GM19468 (cell line): ENCODE results near the gene PIH1D1.

Experiments used
- ATAC-seq: cut with Tn5 transposase; IDR thresholded peaks from one replicate; pipeline ENCODE4 v1.9.1; 2021; ENCODE audit warnings: mild to moderate bottlenecking, moderate library complexity, moderate number of reproducible peaks; ENCODE audit not compliant: unreplicated experiment; ENCODE audit errors: extremely low read depth

PIH1D1 gene

DNA sequence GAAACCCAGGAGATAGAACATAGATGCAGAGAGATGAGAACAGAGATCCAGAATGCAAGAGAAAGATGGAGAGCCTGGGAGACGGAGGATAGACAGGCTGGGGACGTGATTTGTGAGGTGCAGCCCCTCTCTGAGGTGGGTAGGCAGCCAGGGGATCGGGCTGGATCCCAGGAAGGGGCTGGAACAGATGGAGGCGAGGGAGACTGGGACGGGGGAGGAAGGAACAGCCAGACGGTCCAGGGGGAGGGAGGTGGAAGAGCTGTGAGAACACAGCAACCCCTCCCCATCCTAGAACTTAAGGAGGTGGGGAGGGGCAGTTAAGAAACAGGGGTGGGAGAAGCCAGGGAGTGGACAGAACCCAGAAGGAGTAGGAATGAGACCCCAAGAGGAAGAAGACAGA lies 13.4 kb downstream of the PIH1D1 start:
- no peak for ATAC-seq

DNA sequence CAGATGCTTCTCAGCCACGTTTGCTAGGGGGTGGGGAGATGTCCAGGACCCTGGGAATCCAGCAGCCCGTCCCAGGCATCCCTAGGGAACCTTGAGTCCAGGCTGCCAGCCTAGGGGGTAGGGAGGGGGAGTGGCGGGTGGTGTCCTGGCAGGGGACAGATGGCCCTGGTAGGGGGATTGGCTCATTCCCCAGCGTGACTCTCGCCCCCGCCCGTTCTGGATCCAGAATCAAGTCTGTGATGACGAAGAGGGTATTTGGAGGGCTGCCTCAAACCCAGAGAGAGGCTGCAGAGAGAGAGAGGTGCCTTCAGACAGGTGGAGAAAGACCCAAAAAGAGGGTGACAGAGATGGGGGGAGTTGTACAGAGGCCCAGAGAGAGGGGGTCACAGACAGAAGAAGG lies 14.4 kb downstream of the PIH1D1 start:
- ATAC-seq: no peak

DNA sequence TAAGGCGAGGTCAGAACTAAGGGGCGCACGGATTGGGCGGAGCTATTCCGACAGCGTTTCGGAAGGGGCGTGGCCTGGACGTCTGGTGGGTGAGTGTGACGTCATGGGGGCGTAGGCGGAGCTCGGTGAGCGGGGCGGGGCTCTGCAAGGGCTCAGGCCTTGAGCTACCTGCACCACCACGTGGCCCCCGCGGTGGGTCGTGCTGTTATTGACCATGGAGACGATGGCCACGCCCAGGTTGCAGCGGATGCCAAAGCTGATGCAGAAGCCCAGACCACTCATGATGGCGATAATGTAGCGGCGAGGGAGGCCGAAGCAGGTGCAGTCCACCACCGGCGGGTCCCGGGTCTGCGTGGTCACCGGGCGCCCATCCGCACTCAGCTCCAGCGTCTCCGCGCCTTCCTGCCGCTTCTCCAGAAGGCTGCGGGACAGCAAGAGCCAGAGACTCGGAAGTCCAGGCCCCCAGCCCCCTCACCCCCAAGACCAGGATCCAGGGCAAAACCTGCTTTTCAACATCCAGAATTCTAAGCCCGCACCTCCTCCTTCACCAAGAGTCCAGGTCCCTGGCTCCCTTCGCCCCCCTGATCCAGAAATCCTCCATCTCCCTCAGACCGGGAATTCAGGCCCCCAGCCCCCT lies 15.1 kb downstream of the PIH1D1 start:
- no peak for ATAC-seq

DNA sequence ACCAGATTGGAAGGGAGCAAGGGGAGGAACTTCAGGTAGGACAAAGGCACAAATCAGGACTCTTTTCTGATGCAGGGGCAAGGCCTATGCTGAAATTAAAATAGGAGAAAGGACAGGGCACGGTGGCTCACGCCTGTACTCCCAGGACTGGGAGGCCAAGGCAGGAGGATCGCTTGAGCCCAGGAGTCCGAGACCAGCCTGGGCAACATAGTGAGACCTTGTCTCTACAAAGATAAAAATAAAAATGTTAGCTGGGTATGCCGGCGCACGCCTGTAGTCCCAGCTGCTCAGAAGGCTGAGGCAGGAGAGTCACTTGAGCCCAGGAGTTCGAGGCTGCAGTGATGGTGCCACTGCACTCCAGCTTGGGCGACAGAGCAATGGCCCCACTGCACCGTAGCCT lies 15.9 kb downstream of the PIH1D1 start:
- no peak for ATAC-seq

DNA sequence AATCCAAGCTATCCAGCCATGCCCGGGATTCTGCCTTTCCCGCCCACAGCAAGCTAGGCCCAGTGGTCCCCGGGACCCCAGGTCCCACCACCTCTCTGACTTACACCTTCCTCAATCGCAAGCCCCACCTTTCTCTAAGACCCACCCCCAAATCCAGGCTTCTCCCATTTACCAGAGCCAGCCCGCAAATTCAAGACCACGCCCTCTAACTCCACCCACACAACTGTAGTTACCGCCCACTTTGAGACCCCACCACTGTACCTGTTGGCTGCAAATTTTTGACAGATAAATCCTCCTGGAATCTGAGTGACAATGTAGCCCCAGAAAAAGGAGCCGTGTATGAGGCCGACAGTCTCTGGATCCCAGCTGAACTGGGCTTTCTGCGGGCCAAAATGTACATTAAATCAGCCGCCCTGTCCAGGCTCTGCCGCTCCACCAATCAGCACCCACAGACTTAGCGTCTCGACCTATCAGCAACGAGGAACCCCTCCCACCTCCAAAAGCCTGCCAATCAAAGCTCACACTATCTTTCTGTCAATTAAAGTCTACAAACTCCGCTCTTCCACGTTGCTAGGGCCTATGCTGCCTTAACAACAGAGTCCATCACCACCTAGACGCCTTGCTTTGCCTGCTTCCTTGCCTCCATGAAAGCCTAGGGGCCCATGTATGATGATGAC lies 16.6 kb downstream of the PIH1D1 start:
- ATAC-seq: no peak

DNA sequence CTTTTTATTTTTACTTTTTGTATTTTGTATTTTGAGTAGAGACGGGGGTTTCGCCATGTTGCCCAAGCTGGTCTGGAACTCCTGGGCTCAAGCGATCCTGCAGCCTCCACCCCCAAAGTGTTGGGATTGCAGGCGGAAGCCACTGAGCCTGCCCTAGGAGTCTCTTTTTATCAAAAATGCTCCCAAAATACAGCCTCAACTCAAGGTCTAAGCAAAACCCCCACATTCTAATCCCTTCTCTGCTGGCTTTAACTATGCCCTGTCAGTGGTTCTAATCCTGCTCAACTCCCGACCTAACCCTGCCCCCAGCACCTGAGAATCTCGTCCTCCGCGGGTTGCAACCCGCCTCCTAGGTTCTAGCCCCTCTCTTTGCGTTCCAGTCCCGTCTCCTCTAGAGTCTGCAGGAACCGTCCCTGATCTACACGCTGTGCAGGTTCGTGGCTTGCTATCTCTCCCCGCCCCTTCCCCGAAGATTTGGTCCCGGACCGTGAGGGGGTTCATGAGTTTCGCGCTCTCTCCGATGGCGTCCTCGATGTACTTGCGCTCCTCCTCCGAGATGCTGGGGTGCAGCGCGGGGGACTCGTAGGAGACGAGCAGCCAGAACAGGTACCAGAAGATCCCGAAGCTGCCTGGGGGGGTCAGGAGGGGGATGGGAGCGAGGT lies 18.2 kb downstream of the PIH1D1 start:
- no peak for ATAC-seq

DNA sequence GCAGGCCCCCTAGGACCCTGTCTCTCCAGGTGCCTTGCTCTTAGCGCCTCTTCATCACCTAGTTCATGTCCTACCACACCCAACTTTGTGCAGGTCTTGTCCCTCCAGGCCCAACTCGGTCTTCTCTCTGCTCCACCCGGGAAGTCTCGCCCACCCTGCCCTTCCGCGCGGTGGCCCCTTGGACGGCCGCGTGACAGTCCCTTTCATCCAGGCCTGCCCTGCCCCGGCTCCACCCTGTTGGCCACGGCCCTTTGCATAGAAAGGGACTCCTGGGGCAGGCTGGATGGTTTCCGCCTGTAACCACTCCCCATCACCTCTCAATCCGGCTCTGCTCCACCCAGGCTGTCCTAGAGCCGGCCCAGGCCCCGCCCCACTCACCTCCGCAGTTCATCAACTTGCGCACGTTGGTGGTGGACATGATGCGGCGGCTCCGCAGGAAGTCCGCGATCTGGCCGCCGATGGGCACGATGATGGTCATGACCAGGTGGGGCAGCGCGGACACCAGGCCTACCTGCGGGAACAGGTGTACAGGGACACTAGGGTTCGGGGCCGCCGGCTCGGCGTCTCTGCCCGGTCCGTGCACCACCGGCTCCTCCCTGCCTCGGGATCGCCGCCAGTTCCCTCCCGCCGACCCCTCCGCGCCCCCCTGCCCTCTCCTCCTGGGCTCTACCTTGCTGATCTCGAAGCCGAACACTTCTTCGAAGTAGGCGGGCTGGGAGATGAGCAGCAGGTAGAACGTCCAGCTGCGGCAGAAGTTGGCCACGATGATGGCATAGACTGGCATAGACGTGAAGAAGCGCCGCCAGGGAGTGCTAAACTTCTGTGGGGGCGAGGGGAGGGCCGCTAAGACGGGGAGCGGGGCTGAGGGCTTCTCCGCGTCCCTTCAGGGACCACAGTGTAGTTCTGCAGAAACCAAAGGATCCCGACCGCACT lies 19.2 kb downstream of the PIH1D1 start:
- no peak for ATAC-seq

DNA sequence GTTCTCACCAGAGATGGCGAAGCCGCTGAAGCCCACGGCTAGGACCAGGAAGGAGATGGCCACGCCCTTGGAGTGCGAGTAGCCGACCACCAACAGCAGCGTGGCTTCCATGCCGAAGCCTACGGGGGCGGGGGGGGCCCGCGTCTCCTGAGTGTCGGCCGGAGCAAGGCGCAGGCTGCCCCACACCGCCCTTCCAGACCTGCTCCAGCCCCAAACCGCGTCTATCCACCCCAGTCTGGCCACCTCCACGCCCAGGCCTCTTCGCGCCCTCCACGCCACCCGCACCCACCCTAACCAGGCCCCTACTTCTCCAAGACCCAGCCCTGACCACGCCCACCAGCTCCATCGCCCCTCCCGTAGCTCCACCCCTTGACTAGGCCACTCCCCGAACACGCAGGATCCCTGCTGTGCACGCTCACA lies 20.3 kb downstream of the PIH1D1 start:
- ATAC-seq: no peak

DNA sequence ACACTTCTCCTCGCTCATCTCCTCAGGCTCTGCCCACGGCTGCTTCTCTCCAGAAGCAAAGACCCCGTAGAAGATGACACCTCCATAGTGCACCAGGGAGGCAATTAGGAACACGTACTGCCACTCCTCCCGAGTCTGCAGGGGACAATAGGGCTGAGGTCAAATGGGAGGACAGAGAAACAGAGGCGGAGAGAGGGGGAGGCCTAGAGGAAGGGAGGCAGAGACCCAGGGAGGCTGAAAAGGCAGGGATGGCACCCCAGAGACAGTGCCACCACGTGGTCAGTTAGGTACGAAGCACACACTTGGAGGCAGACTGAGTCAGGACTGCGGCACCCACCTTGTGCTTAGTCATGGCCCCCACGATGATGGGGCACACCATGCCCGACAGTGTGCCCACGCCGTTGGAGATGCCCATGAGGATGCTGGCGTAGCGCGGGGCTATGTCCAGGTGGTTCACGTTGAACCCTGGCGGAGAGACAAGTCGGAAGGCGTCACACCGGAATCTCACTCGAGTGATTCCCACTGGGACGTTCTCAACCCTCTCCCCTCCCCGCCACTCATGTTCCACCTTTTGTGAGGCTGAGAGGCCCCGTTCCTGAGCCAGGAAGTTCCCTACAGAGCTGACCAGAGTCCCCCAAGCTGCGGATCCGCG lies 20.8 kb downstream of the PIH1D1 start:
- ATAC-seq: no peak

DNA sequence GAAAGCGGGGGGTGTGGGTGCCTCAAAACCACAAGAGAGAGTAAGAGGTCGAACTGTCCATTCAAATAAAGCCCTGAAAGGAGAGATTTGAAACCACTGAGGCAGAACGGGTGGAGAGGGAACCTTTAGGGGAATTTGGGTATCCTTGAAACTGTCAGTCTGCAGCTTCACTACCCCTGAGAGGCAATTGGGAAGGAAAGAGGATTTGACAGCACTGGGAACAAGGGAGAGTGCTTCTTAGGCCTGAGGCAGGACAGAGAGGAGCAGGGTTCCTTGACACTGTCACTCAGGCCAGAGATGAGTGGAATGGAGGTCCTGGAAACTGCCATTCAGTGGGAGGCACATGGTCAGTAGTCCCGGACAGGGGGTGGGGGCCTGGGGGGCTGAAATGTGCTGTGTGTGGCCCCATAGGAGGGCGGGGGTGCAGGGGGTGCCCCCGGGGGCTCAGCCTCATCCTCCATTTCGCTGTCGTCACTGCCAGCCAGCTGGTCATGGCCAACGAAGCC lies 21.4 kb downstream of the PIH1D1 start:
- ATAC-seq: no peak

DNA sequence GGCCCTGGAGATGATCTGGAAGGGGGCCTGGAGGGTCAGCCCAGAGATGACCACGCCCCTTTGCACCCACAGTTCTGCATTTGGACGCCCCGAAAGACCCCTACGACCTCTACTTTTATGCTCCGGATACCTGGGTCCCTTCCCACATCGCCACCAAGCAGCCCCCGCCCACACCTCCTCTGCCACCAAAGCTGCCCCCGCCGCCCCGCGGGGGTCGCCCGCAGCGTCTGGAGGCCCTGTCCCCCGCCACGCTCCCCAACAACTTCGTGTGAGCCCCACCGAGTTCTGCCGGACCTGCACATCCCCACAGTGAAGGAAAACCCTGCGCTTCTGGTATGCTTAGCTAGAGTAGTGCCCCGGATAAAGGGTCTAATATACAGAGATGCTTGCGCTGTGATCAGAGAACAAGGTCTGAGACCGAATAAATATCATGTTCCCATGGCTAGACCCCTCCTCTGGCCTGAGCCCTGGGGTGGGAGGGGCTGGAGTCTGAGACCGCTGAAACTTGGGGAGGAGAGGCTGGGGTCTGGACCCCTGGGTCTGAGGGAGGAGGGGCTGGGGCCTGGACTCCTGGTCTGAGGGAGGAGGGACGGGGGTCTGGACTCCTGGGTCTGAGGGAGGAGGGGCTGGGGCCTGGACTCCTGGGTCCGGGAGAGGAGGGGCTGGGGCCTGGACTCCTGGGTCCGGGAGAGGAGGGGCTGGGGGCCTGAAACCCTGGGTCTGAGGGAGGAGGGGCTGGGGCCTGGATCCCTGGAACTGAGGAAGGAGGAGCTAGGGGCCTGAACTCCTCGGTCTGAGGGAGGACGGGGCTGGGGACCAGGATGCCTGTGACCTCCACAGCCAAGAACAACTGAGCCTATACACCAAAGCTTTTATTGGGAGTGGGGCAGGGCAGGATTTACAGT lies 22.8 kb downstream of the PIH1D1 start:
- ATAC-seq: no peak

DNA sequence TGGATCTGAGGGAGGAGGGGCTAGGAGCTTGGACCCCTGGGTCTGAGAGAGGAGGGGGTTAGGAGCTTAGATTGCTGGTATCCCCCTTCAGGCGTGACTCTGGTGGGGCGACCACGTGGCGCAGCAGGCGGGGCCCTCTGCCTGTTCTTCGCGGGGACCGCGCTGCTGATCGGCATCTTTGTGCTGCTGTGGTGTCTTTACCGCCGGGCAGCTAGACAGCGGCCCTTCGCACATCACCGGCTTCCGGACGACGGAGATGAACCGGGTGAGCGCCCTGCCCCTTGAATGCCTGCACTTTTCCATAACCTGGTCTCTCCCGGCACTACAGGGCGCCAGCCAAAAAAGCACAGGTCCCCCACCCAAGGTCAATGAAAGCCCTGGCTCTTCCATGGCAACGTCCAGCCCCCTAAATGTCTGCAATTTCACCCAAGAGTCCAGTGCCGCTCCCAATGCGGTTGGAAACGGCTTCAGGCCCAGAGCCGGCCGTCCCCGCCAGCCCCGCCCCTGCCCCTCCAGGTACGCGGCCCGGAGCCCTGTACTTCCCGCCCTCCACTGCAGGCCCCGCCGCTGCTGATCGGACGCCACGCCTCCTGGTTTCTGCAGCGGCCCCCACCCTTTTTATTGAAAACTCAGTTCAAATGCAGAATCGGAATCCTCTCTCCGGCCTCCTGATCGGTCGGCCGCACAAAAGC lies 23.6 kb downstream of the PIH1D1 start:
- no peak for ATAC-seq

DNA sequence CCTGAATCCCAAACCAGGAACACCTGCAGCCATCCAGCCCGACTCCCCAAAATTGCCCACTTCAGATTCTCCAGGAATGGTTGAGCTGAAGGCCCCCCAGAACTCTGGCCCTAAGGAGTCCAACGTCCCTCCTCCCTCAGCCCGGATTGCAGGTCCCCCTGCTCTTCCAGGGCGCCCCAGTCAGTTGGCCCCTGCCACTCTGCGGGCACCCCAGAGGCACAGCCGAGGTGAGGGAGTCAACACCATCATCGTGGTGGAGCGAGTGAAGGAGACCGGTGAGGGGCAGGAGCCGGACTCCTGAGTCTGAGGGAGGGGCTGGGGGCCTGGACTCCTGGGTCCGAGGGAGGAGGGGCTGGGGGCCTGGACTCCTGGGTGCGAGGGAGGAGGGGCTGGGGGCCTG lies 24.3 kb downstream of the PIH1D1 start:
- ATAC-seq: no peak

DNA sequence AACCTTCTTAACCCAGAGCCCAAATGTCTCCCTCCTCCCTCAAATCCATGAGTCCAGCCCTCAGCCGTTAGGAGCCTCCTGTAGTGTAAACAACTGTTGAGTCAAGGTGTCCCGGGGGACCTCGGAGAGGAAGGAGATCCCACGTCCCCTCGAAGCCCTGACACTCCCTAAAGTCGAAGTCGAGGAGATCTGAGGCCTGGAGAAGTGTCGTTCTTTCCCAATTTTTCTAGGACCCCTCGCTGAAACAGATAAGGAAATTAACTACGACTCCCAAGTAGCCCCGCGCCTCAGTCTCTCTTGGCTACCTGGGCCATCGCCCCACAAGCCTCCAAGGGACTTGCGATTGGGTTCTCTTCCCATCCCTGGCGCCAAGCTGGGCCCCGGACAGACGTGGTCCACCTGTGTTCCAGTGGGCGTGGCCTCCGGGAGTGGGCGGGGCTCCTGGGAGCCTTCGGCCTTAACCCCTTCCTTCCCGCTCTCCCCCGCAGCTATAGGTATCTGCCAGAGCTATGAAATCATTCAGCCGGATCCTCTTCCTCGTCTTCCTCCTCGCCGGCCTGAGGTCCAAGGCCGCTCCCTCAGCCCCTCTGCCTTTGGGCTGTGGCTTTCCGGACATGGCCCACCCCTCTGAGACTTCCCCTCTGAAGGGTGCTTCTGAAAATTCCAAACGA lies 25.6 kb downstream of the PIH1D1 start:
- ATAC-seq: no peak

DNA sequence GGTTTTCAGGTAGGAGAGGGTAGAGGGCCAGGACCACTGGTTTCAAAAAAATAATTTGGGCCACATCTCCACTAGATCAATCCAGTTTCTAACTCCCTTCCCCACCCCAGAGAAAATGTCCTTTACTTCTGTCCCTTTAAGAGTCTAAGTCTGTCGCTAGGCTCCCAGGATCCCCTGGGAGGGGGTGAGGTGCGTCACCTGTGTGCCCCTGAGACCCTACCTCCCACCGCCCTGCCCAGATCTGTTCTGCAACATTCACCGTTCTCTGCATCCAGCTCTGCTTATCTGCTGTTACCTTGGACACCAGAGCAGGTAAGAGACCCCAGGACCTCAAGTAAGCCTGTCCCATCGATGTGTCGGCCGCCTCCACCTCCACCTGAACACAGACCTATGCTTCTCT lies 26.4 kb downstream of the PIH1D1 start, which contains the start of gene GFY:
GFY (plus strand) TSS at position 211 of the 400 bp plus-strand sequence. CDS start 1,043 bp downstream, outside the sequence.
- no peak for ATAC-seq

DNA sequence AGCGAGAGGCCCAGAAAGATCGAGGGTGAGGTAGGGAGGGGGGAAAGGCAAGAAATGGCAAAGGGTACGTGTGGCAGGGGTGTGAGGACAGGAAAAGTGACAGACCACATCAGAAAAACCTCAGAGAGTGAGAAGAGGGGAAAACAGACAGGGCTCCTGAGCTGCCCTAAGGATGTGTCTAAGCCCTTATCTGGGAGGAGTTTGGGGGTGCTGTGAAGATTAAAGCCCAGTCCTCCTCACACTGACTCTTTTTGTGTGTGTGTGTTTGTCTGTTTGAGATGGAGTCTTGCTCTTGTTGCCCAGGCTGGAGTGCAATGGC lies 27.7 kb downstream of the PIH1D1 start:
- no peak for ATAC-seq

DNA sequence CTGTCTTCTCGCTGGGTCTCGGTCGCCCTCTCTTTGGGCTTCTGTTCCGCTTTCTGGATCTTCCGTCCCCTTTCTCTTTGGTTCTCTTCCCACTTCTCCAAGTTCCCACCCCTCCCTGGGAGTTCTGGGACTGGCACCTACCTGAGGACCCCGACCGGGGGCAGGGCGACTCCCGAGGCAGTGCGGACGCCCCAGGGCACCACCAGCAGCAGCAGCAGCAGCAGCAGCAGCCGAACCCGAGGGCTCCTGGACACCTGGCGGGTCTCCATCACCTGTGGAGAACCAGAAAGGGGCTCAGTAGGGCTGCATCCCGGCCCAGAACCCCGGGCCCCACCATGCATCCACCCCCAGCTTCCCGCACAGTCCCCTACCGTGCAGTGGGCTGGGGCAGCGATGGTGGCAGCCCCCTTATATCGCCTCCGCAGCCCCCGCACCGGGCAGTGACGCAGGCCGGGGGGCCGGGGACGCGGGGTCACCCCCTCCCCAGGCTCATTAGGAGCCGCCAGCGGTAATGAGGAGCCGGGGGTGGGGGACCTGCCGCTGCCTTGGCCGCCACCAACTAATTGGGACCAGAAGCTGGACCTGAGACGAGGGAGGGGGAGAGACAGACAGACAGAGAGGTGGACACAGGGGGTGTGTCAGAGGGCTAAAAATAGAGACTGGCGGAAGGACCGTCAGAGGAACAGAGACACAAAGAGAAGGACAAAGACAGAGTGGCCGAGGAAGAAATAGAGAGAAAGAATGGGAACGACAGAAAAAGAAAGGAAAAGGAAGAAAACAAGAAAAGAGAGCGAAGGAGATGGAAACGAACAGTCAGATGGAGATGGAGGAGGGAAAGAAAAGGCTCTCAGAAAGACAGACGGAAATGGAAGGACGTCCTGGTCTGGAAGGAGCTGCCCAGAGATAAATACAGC lies 28.3 kb downstream of the PIH1D1 start, which contains the start of gene PTH2:
PTH2 (minus strand) TSS at position 371 of the 914 bp plus-strand sequence; CDS start at position 269, 102 bp downstream.
- ATAC-seq: no peak
